Stimulated activated CD4-positive, alpha-beta T cell treated with anti-CD3 and anti-CD28 coated beads, Interleukin-12 subunit alpha, Interleukin-12 subunit beta, amount 100 ng/mL, for 24 hours (primary cell): Measurements from ENCODE around the gene ULK4.
"Not testable (repeated sequence)": the region's sequence is repeated elsewhere in the genome, so short reads cannot be mapped to it uniquely, and the experiment has no call there.

Experiments
- DNase-seq, 2 experiments: peaks; one replicate each; pipeline ENCODE4 v3.0.0-alpha.2; 2020; ENCODE audit warnings: low read depth in 2 of 2

ULK4 gene

DNA sequence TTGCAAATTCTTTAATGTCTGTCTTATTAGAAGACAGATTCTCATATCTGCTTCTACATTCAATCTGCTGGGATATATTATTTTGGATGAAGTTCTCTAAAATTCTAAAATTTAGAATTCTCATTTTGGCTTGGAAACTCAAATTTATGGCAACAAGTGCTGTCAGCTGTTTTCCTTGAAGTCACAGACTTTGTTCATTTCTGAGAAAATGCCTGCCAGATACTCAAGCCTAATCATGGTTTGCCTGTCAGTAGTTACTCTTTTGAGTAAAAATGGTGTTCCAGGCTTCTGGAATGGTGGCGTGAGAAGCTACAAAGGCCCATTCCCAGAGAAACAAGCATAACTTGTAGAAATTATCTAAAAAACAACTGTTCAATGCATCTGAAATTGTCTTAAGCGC lies 646.8 kb downstream of the ULK4 start:
- DNase-seq: no peak

DNA sequence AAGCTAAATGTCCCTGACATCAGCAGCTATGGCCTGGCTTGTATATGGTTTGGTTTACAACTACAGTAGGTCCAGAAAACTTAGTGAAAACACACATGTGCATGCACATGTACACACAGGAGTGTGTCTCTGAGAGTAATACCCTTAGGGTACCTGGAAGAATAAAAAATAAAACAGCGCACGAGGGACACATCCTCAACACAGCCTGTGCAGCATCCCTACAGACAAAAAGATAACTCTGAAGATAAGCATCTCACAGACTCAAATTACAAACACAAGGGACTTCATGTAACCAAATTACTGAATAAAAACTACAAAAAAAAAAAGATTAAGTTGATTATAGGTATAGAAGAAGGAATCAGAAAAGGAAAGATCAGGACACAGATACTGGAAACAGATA lies 653.8 kb downstream of the ULK4 start:
- no peak for DNase-seq

- no peak for DNase-seq
Measured at GRCh38 chr3:41307065-41307464, 654.8 kb downstream of the ULK4 start.

DNA sequence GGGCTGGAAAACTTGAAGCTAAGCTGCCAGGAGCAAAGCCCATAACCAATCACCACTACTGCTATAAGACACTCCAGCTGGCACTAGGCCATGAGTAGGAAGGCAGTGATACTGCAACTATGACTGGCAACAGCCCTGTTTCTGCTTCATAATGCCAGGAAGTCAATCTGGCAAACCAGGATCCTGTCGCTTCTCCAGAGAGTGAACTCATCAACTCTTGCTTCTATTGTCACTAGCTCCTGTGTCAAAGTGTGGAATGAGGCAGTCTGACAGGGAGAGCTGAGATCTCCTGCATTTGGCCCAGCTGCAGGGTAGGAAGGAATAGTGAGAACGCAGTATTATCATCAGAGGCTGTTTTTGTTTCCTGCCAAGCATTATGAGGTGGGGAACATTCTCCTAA lies 657.3 kb downstream of the ULK4 start:
- no peak for DNase-seq

GRCh38 chr3:41302295-41302694 lies 659.6 kb downstream of the ULK4 start:
- no peak for DNase-seq

- DNase-seq: no peak
Measured at GRCh38 chr3:41301548-41301947, 660.4 kb downstream of the ULK4 start.

DNA sequence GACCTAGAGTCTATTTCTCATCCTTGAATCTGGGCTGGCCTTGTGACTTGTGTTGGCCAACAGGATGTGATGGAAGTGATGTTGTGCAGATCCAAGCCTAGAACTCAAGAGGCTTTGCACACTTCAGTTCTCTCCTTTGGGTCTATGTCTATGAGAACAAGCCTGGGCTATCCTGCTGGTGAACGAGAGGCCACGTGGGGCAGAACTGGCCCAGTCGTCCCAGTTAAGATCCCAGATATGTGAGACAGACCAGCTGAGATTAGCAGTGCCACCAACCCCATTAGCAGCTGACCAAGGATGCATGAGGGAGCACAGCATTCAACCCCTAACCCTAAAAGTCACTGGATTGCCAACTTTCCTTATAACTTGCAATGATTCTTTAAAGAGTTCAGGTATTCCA lies 662.9 kb downstream of the ULK4 start:
- DNase-seq: no peak

DNA sequence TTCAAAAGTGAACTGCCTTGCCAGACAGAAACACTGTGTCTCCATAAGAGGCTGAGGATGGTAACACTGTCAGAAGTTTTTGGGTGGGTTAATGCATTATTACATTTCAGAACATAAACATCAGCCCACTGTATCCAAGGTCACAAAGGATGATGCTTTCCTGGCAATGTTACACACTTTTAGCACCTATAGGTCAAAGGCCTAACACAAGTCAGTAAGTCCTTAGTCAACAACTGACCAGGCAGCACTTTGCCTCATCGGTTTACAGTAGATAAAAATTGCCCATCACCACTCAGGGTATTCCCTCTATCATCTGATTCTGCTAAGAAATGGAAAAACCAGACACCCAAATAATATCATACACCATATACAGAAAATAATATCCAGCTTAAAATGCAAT lies 664.2 kb downstream of the ULK4 start:
- no peak for DNase-seq

DNA sequence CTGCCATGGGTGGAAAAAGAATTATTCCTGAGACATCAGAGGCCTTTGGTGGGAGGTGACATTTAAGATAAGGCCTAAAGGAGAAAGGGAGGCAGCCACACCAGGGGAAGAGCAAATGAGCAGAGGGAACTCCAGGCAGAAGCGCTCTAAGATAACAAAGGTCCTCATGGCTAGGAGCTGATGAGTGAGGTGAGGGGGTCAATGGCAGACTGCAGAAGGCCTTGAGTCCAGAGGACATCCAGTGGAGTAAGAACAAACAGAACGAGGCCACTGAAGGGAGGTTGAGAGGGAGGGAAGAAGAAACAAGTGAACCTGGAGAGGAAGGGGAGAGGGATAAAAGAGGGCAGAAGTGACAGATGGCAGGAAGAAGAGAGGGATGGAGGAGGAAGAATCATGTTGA lies 665.3 kb downstream of the ULK4 start:
- no peak for DNase-seq

GRCh38 chr3:41295740-41296139 lies 666.2 kb downstream of the ULK4 start:
- DNase-seq: no peak

GRCh38 chr3:41293169-41293681 lies 668.7 kb downstream of the ULK4 start:
- no peak for DNase-seq

- no peak for DNase-seq
Measured at GRCh38 chr3:41290736-41291135, 671.2 kb downstream of the ULK4 start.

GRCh38 chr3:41290306-41290705 lies 671.6 kb downstream of the ULK4 start:
- DNase-seq: no peak

GRCh38 chr3:41288785-41289184 lies 673.1 kb downstream of the ULK4 start:
- DNase-seq: no peak

GRCh38 chr3:41286305-41286704 lies 675.6 kb downstream of the ULK4 start:
- no peak for DNase-seq

DNA sequence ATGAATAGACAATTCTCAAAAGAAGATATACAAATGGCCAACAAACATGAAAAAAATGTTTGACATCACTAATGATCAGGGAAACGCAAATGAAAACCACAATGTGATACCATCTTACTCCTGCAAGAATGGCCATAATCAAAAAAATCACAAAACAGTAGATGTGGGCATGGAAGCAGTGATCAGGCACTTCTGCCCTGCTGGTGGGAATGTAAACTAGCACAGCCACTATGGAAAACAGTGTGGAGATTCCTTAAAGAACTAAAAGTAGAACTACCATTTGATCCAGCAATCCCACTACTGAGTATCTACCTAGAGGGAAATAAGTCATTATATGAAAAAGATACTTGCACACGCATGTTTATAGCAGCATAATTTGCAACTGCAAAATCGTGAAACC lies 677.0 kb downstream of the ULK4 start:
- DNase-seq: not testable (repeated sequence)

DNA sequence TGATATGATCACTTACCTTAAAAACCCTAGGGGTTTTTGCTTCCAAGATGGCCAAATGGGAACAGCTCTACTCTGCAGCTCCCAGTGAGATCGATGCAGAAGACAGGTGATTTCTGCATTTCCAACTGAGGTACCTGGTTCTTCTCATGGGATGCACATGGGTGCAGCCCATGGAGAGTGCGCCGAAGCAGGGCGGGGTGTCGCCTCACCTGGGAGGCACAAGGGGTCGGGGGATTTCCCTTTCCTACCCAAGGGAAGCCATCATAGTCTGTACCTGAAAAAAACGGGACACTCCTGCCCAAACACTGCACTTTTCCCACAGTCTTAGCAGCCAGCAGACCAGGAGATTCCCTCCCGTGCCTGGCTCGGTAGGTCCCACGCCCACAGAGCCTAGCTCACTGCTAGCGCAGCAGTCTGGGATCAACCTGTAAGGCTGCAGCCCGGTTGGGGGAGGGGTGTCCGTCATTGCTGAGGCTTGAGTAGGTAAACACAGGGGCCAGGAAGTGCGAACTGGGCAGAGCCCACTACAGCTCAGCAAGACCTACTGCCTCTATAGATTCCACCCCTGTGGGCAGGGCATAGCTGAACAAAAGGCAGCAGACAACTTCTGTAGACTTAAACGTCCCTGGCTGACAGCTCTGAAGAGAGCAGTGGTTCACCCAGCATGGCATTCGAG lies 684.0 kb downstream of the ULK4 start:
- DNase-seq: no peak

GRCh38 chr3:41276191-41276590 lies 685.7 kb downstream of the ULK4 start:
- no peak for DNase-seq

GRCh38 chr3:41274944-41275668 lies 686.8 kb downstream of the ULK4 start:
- no peak for DNase-seq

DNA sequence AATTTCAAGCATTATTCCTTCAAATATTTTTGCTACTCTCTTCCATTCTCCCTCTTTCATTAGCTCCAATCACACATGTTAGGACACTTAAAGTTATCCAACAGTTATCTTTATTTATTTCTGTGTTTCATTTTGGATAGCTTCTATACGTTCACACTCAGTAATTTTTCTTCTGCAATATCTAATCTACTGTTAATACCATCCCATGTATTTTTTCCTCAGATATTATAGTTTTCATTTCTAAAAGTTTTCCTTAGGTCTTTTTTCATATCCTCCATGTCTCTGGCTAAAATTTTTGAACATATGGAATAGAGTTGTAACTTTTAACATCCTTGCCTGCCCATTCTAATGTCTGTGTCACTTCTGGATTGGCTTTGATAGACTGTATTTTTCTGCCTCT lies 689.2 kb downstream of the ULK4 start:
- no peak for DNase-seq

DNA sequence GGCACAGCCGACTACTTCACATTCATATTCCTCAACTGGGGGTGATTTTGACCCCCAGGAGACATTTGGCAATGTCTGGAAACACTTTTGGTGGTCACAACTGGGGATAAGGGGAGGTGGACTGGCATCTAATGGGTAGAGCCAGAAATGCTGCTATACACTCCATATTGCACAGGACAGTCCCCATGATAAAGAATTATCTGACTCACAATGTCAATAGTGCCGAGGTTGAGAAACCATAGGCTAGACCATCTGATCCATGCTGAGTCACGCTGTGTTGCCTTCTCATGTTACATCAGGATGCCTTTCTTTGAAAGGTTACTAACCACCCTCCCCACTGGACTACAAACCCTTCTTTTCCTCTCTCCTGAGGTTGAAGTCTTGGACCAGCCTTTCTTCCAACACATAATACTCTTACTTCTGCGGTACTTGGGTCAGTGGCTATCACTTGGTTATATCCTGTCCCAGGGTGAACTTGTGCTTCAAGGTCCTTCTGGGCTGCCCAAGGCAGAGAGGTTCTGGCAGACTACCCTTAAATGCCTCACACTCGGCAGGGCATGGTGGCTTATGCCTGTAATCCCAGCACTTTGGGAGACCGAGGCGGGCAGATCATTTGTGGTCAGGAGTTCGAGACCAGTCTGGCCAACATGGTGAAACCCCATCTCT lies 693.8 kb downstream of the ULK4 start:
- no peak for DNase-seq

DNA sequence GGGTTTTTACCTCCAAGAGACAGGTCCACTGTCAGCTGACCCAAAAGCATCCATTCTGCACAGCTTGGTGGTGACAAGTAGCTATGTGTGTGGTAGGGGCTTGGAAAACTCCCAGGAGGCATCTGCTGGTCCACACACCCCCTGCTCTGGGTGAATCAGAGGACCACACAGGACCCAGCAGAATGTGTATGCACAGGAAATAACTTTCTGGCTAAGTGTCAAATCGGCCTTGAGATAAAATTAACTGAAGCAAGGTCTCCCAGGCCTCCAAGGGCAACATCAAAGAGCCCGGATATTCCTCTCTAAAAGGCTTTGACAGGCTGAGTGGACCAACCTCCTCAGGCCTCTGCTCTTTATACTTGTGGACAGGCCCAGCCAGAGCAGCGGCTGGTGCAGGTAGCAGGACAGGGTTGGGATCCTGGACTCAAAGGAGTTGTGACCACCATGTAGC lies 696.1 kb downstream of the ULK4 start:
- DNase-seq: no peak

DNA sequence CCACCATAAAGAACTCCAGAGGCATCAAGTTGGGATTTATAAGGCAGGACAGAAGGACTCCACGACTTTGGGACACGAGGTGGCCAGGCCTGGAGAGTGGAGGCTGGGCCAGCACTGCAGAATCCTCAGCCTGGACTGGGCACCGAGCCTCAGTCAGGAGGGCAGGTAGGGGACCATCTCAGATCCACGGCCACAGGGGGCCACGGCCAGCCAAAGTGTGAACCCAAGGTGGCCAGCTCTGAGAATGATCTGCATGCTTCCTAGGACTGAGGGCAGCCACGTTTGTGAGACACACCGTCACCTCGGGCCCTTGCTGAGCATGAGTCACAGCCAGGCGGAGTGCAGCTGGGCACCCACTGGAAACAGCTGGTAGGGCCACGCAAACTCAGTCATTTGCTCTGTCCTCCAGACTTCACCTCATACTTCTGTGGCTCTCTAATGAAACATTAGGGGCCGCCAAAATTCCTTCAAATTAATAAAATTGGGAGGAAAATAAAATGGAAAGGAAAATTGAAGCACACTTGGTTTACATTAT lies 696.8 kb downstream of the ULK4 start:
- DNase-seq: no peak
